SK-MEL-5 (cell line): Measurements from ENCODE around the gene KCNK17. TPM values are rescaled to one million over a fixed set of nuclear protein-coding genes. Genes with fewer than 3 reads are reported as not detected.
"Not testable (repeated sequence)": the region's sequence is repeated elsewhere in the genome, so short reads cannot be mapped to it uniquely, and the experiment has no call there.

Source experiments
- DNase-seq: peaks from one replicate; pipeline ENCODE4 v3.0.0-alpha.2; 2016; ENCODE audit warnings: low read depth, low spot score
- in situ Hi-C: cut with HindIII; loops from 2 replicates; pipeline ENCODE4 v1.10.0; 2016; ENCODE audit warnings: low sequenced_read_pairs, high pct_unique_total_duplicates, low pct_unique_long_range_greater_than_20kb
- total RNA-seq: library from RNA; depleted of rRNA; stranded (reverse); fragments of >200 nt; shearing (Covaris generic); gene quantifications from 2 replicates; pipeline ENCODE4 v1.2.3, GENCODE V29; 2014

The KCNK17 gene
- total RNA-seq, 1 experiment from 2014 or later: not detected

GRCh38 chr6:39287601-39288000, 26.6 kb downstream of the KCNK17 start:
- in situ Hi-C loops: no loop called here
- no peak for DNase-seq

GRCh38 chr6:39286596-39286995, 27.6 kb downstream of the KCNK17 start:
- in situ Hi-C loops, DNase-seq: not testable (repeated sequence)

- in situ Hi-C loops: no loop called here
- no peak for DNase-seq
Measured at GRCh38 chr6:39282774-39283173, 31.4 kb downstream of the KCNK17 start.

- in situ Hi-C loops: no loop called here
- no peak for DNase-seq
Measured at GRCh38 chr6:39281312-39281980, 32.8 kb downstream of the KCNK17 start.

- no peak for DNase-seq
- in situ Hi-C loops: no loop called here
Measured at GRCh38 chr6:39280247-39280731, 33.9 kb downstream of the KCNK17 start.

- in situ Hi-C loops: no loop called here
Measured at GRCh38 chr6:39279539-39279938, 34.7 kb downstream of the KCNK17 start.

DNA sequence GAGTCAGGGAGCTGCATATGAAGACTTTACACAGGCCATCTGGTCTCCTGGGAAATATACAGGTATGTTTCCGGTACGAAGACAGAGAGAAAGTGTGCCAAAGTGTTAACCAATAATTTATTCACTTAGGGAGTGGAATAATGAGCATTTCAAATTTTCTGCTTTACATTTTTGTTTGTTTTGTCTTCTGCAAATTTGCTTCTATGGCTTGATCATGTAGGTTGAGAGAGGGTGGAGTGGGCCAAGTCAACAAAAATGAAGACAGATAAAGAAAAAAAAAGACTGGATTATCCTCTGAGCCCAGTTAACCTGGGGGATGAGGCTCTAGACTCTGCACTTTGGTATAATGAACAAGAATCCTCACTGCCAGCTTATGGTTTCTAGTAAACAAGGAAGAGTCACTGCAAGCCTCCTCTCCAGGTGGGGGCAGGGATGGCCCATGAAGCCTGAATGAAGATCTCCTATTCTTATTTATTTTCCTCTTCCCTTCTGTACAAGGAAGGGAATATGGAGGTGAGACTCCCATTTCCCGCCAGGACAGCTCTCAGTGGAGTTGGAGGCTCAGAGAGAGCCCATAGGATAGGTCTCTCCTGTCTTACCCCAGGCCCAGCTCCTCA, 37.7 kb downstream of the KCNK17 start:
- in situ Hi-C loops: no loop called here
- DNase-seq: no peak

More at GRCh38 chr6:39279539-39279938, 34.7 kb downstream of the KCNK17 start:
- DNase-seq: no peak

- in situ Hi-C loops: no loop called here
Measured at GRCh38 chr6:39274903-39275302, 39.3 kb downstream of the KCNK17 start.

DNA sequence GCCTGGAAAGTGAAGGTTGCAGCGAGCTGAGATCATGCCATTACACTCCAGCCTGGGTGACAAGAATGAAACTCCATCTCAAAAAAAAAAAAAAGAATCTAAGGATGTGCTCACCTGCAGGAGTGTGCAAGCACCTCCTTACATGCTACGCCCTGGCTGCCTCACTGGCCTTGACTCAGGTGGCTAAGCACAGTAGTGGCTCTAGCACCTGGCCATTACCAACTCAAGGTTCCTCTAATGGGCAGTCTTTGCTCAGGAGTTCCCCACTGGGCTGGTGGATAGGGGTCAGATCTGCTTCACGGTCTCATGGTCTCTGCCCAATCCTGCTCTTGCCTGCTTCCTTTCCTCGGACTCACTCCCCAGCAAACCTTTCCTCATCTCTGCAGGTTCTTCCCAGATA, 39.7 kb downstream of the KCNK17 start:
- DNase-seq: no peak
- in situ Hi-C loops: no loop called here

More at GRCh38 chr6:39274903-39275302, 39.3 kb downstream of the KCNK17 start:
- DNase-seq: no peak

DNA sequence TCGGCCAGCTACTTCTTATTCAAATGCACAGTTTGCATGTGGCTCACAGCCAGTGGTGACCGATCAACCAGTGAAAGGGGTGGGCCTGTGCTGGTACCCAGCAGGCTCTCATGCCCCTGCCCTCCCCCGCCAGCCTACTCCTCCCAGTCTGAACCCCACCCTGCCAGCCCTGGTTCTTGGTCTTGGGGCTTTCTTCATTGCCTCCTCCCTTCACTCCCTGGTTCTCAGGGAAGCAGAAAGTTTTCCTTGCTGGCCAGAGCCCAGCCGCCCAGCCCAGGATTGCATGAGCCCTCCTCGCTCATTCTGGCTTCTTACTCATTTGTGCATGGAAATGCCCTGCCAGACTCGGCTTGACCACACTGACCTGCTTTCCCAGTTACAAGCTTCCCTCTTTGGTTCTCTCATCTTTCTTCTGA, 40.8 kb downstream of the KCNK17 start:
- no peak for DNase-seq
- in situ Hi-C loops: no loop called here

- DNase-seq: no peak
- in situ Hi-C loops: no loop called here
Measured at GRCh38 chr6:39269961-39270360, 44.3 kb downstream of the KCNK17 start.

- in situ Hi-C loops: no loop called here
- no peak for DNase-seq
Measured at GRCh38 chr6:39268721-39269120, 45.5 kb downstream of the KCNK17 start.

DNA sequence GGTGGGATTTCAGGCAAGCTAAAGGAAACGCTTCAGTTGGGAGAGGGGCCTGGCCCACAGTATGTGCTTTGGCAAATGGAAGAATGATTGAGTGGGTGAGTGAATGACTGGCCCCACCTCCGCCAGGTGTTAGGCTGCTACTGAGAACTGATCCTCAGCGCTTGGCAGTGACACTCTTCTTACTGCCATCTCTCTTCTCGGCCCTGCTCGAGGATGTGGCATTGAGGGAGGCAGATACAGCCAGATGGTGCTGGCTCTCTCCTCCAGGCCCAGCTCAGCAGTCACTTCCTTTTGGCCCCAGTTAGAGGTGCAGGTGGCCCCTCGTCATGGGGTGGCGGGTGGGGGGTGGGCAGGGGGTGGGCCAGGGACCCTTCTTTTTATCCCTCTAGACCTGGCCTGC, 46.0 kb downstream of the KCNK17 start:
- no peak for DNase-seq
- in situ Hi-C loops: no loop called here

GRCh38 chr6:39266782-39267355, 47.4 kb downstream of the KCNK17 start:
- DNase-seq: no peak
- in situ Hi-C loops: no loop called here

GRCh38 chr6:39266375-39266774, 47.8 kb downstream of the KCNK17 start:
- in situ Hi-C loops: no loop called here
- no peak for DNase-seq

- in situ Hi-C loops: no loop called here
- DNase-seq: no peak
Measured at GRCh38 chr6:39263303-39264037, 50.7 kb downstream of the KCNK17 start.

- in situ Hi-C loops: no loop called here
- no peak for DNase-seq
Measured at GRCh38 chr6:39261751-39262150, 52.5 kb downstream of the KCNK17 start.

- DNase-seq: no peak
- in situ Hi-C loops: no loop called here
Measured at GRCh38 chr6:39260953-39261352, 53.3 kb downstream of the KCNK17 start.
